HG03575 (cell line): Measurements from ENCODE around the gene FAT4.
A peak's percentile ranks its signal among the peaks of the same experiment; 100 is the strongest.

Source experiments
- ATAC-seq: cut with Tn5 transposase; IDR thresholded peaks from one replicate; pipeline ENCODE4 v1.9.1; 2021; ENCODE audit not compliant: unreplicated experiment, insufficient number of reproducible peaks, low FRiP score; ENCODE audit errors: extremely low read depth

FAT4 gene

GRCh38 chr4:125314676-125315575 is at the start of gene FAT4:
TSS of gene FAT4 (plus strand) at chr4:125314955. CDS start at chr4:125316412, 1,457 bp downstream.
- ATAC-seq = peak; percentile 47

GRCh38 chr4:125265846-125266245 is 48.9 kb upstream of the FAT4 start:
- ATAC-seq = no peak

- ATAC-seq = no peak
Measured at GRCh38 chr4:125266901-125267604, 47.7 kb upstream of the FAT4 start.

- no peak for ATAC-seq
Measured at GRCh38 chr4:125267630-125268029, 47.1 kb upstream of the FAT4 start.

GRCh38 chr4:125268068-125268755 is 46.5 kb upstream of the FAT4 start:
- ATAC-seq = no peak

- no peak for ATAC-seq
Measured at GRCh38 chr4:125276811-125277210, 37.9 kb upstream of the FAT4 start.

GRCh38 chr4:125277790-125278189 is 37.0 kb upstream of the FAT4 start:
- no peak for ATAC-seq

- no peak for ATAC-seq
Measured at GRCh38 chr4:125280892-125281403, 33.8 kb upstream of the FAT4 start.

GRCh38 chr4:125283707-125284279 is 31.0 kb upstream of the FAT4 start:
- no peak for ATAC-seq

- no peak for ATAC-seq
Measured at GRCh38 chr4:125297116-125297515, 17.6 kb upstream of the FAT4 start.

GRCh38 chr4:125303058-125303457 is 11.7 kb upstream of the FAT4 start:
- no peak for ATAC-seq

- no peak for ATAC-seq
Measured at GRCh38 chr4:125303821-125304220, 10.9 kb upstream of the FAT4 start.

- ATAC-seq = no peak
Measured at GRCh38 chr4:125306112-125306511, 8.6 kb upstream of the FAT4 start.

- no peak for ATAC-seq
Measured at GRCh38 chr4:125306533-125306932, 8.2 kb upstream of the FAT4 start.

- ATAC-seq = no peak
Measured at GRCh38 chr4:125311503-125311902, 3.3 kb upstream of the FAT4 start.

- ATAC-seq = peak; percentile 46
Measured at GRCh38 chr4:125313497-125313896, 1.3 kb upstream of the FAT4 start.

GRCh38 chr4:125313989-125314667 is 627 bp upstream of the FAT4 start:
- no peak for ATAC-seq

- no peak for ATAC-seq
Measured at GRCh38 chr4:125315576-125316400, 1.0 kb downstream of the FAT4 start.
